Breast epithelium (tissue), 4 donors: ENCODE measurements around the gene TP53I11. TPM values are rescaled to one million over a fixed set of nuclear protein-coding genes. Genes with fewer than 3 reads are reported as not detected.
A peak's percentile ranks its signal among the peaks of the same experiment; 100 is the strongest.

Experiments
- DNase-seq, 2 donors: peaks; one replicate each; pipeline ENCODE4 v3.0.0-alpha.2; 2019; ENCODE audit warnings: low spot score in 2 of 2
- H3K27ac ChIP-seq, 2 donors: fragments of 200-600 bp; sonication (generic) in 1 of 2; one replicate each; pipeline ENCODE4 v1.5.1; 2016 to 2019; ENCODE audit warnings: mild to moderate bottlenecking in 1 of 2
- H3K27me3 ChIP-seq, 2 donors: fragments of 200-600 bp; sonication (generic) in 1 of 2; one replicate each; pipeline versions ENCODE4 v1.5.1 to v1.6.0; 2017 to 2019; ENCODE audit warnings: control low read depth in 1 of 2, mild to moderate bottlenecking in 1 of 2
- H3K36me3 ChIP-seq: fragments of 200-600 bp; one replicate; pipeline ENCODE4 v1.5.1; 2019
- H3K4me1 ChIP-seq, 2 donors: fragments of 200-600 bp; sonication (generic); one replicate each; pipeline ENCODE4 v1.5.1; 2016 to 2019; ENCODE audit warnings: control low read depth in 1 of 2
- H3K4me3 ChIP-seq, 3 donors: fragments of 200-600 bp; sonication (generic); 1 replicate in 2 of 3; 2 replicates in 1 of 3; pipeline ENCODE4 v1.5.1; 2016 to 2019; ENCODE audit warnings: mild to moderate bottlenecking in 3 of 3, moderate library complexity in 2 of 3
- H3K9me3 ChIP-seq, 2 donors: fragments of 200-600 bp; sonication (generic) in 1 of 2; one replicate each; pipeline ENCODE4 v1.5.1; 2016 to 2019; ENCODE audit warnings: control low read depth in 1 of 2
- POLR2A ChIP-seq: fragments of 450-650 bp; IDR thresholded peaks from one replicate; pipeline ENCODE4 v1.6.1; 2016; ENCODE audit warnings: antibody characterized with exemption, mild to moderate bottlenecking, moderate library complexity
- POLR2AphosphoS5 ChIP-seq, 3 donors: sonication (generic); formaldehyde crosslinking; IDR thresholded peaks; one replicate each; pipeline ENCODE4 v1.6.1; 2017; ENCODE audit warnings: antibody characterized with exemption in 3 of 3
- intact Hi-C: fragments of 100-400 bp; cut with DNase I; formaldehyde crosslinking; loops from one replicate; pipeline ENCODE4 v1.15.1; 2023; ENCODE audit warnings: low total_unique reads
- total RNA-seq, 3 donors: library from RNA; depleted of rRNA; stranded (reverse); fragments of >200 nt; gene quantifications; one replicate each; pipeline ENCODE4 v1.1.0, GENCODE V29; 2016
- TF ChIP-seq, protein P1 (sequence below), 3 donors: fragments of 450-650 bp; IDR thresholded peaks; one replicate each; pipeline ENCODE4 v1.5.1; 2016 to 2017; ENCODE audit warnings: antibody characterized with exemption in 3 of 3, mild to moderate bottlenecking in 3 of 3, moderate library complexity in 3 of 3

The TP53I11 gene
- total RNA-seq, 3 donors from 2014 or later: 30.7 to 91.1 (median 75.7) TPM

- H3K27me3 ChIP-seq: no peaks in the 10 kb centered on the region
- peak overlapping the region in 1 of 3 donors; percentile 7 for H3K4me3 ChIP-seq
- TF ChIP-seq, protein P1, sequence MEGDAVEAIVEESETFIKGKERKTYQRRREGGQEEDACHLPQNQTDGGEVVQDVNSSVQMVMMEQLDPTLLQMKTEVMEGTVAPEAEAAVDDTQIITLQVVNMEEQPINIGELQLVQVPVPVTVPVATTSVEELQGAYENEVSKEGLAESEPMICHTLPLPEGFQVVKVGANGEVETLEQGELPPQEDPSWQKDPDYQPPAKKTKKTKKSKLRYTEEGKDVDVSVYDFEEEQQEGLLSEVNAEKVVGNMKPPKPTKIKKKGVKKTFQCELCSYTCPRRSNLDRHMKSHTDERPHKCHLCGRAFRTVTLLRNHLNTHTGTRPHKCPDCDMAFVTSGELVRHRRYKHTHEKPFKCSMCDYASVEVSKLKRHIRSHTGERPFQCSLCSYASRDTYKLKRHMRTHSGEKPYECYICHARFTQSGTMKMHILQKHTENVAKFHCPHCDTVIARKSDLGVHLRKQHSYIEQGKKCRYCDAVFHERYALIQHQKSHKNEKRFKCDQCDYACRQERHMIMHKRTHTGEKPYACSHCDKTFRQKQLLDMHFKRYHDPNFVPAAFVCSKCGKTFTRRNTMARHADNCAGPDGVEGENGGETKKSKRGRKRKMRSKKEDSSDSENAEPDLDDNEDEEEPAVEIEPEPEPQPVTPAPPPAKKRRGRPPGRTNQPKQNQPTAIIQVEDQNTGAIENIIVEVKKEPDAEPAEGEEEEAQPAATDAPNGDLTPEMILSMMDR (IDR thresholded peaks at IDR 0.05): no peak
- no peak for TF ChIP-seq POLR2AphosphoS5 (IDR thresholded peaks at IDR 0.05)
- no peak for TF ChIP-seq POLR2A
- H3K4me1 ChIP-seq: peaks cover 0 to 8% of the 10 kb centered on the region in 2 donors
- no peak for DNase-seq
- peak overlapping the region; percentile 43 to 90 for H3K27ac ChIP-seq
- no peaks in the 10 kb centered on the region for H3K9me3 ChIP-seq
- intact Hi-C loops: loop anchor here (5.0 kb wide), 1 partner anchor 157 kb away; no protein-coding TSS in a partner anchor
- no peaks in the 10 kb centered on the region for H3K36me3 ChIP-seq
Measured at GRCh38 chr11:44940404-44940803, 10.3 kb downstream of the TP53I11 start.

GRCh38 chr11:44939673-44940395 is 10.8 kb downstream of the TP53I11 start:
- DNase-seq: no peak

DNA sequence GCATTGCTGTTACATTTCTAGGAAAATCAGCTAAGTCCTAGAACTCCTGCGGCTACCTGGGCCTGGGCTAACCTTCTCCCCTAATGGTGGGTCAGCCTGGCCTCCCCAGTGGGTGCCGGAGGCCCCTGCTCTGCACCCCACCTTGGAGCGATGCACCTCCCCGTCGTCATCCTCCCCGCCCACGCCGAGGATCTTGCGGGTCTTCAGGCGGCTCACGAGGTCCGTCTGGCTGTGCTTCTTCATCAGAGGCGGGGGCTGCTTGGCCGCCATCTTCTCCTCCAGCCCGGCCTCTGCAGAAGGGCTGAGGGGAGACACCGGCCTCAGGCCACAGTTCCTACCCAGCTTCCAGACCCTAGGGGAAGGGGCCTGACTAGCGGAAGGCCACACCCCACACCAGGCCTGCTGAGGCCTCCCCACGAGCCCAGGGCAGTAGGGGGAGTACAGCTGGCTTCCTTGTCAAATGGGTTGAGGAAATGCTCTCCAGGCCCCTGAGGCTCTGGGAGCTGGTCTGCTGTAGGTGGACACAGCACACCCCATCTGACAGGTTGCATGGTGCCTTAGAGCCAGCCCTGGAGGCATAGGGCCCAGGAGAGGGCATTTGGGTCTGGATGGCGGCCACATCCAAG is 12.5 kb downstream of the TP53I11 start:
- H3K27ac ChIP-seq: peak overlapping the region in 1 of 2 donors; percentile 90
- TF ChIP-seq POLR2A (no peak), POLR2AphosphoS5 (IDR thresholded peaks at IDR 0.05) (no peak)
- TF ChIP-seq, protein P1 (IDR thresholded peaks at IDR 0.05): no peak
- no peaks in the 10 kb centered on the region for H3K36me3 ChIP-seq
- DNase-seq: no peak
- intact Hi-C loops: loop anchor here (10.0 kb wide), 1 partner anchor 397 kb away; no protein-coding TSS in a partner anchor
- no peaks in the 10 kb centered on the region for H3K27me3 ChIP-seq
- H3K4me1 ChIP-seq: peaks cover 0 to 4% of the 10 kb centered on the region in 2 donors
- H3K4me3 ChIP-seq: no peak overlapping the region
- H3K9me3 ChIP-seq: no peaks in the 10 kb centered on the region

More at GRCh38 chr11:44939673-44940395, 10.8 kb downstream of the TP53I11 start:
- Histone ChIP-seq H3K27me3 (no peaks in the 10 kb centered on the region), H3K27ac (peak overlapping the region; percentile 43 to 90), H3K4me3 (peak overlapping the region in 1 of 3 donors; percentile 33), H3K4me1 (peaks cover 0 to 7% of the 10 kb centered on the region in 2 donors), H3K9me3 (no peaks in the 10 kb centered on the region), H3K36me3 (no peaks in the 10 kb centered on the region)
- intact Hi-C loops: loop anchor here (5.0 to 10.0 kb wide), 2 partner anchors 157 to 395 kb away; no protein-coding TSS in a partner anchor
- TF ChIP-seq POLR2AphosphoS5 (IDR thresholded peaks at IDR 0.05): no peak
- TF ChIP-seq, protein P1 (IDR thresholded peaks at IDR 0.05): no peak
- no peak for TF ChIP-seq POLR2A

DNA sequence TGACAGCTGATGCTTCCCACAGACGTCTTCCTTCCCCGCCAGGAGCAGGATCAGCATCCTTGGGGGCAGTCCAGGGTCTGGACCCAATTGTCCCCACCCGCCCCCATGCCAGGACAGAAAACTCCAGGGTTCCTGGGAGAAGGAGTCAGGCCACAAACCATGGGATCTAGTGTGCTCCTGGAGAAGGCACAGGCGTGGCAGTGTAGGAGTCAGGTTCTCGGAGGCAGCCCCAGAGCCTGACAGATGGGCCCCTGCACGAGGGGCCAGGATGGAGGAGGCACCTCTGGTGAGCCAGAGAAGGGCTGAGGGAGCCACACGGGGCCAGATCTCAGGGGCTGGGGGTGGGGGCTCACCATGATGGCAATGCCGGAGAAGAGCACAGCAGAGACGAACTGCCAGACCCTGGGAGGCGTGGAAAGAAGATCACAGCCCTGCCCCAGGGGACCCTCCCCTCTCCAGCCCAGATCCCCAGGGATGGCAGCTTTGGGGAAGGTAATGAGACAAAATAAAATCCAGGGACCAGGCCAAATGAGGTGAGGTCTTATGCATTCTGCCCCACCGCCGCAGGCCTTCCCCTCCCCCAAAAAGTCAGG is 13.6 kb downstream of the TP53I11 start:
- DNase-seq: no peak
- H3K9me3 ChIP-seq: no peaks in the 10 kb centered on the region
- TF ChIP-seq POLR2A: no peak
- TF ChIP-seq, protein P1 (IDR thresholded peaks at IDR 0.05): no peak
- no peak for TF ChIP-seq POLR2AphosphoS5 (IDR thresholded peaks at IDR 0.05)
- intact Hi-C loops: loop anchor here (10.0 kb wide), 1 partner anchor 398 kb away; no protein-coding TSS in a partner anchor
- no peaks in the 10 kb centered on the region for H3K4me1 ChIP-seq
- no peak overlapping the region for H3K27ac ChIP-seq
- no peak overlapping the region for H3K4me3 ChIP-seq
- no peaks in the 10 kb centered on the region for H3K27me3 ChIP-seq
- no peaks in the 10 kb centered on the region for H3K36me3 ChIP-seq
